SK-N-MC (cell line): ENCODE measurements around the gene STX8.
"Not testable (repeated sequence)": the region's sequence is repeated elsewhere in the genome, so short reads cannot be mapped to it uniquely, and the experiment has no call there.

Experiments used
- DNase-seq: peaks from one replicate; pipeline ENCODE4 v3.0.0-alpha.2; 2011; ENCODE audit warnings: low read depth, low spot score
- H3K27ac ChIP-seq: fragments of 200-600 bp; sonication (generic); 2 replicates; pipeline ENCODE4 v1.5.1; 2016; ENCODE audit warnings: mixed run types
- H3K36me3 ChIP-seq: fragments of 200-600 bp; sonication (generic); 2 replicates; pipeline ENCODE4 v1.6.1; 2017; ENCODE audit warnings: antibody characterized with exemption, low read length, mixed read lengths; ENCODE audit not compliant: insufficient read depth
- H3K4me3 ChIP-seq: fragments of 200-600 bp; sonication (generic); 2 replicates; pipeline ENCODE4 v1.5.1; 2016
- H3K9ac ChIP-seq: fragments of 200-600 bp; sonication (generic); 2 replicates; pipeline ENCODE4 v1.8.0; 2017; ENCODE audit warnings: mixed run types, mixed read lengths; ENCODE audit not compliant: insufficient read length
- H3K9me3 ChIP-seq: fragments of 200-600 bp; sonication (generic); 2 replicates; pipeline ENCODE4 v1.6.1; 2017; ENCODE audit warnings: low read depth, mild to moderate bottlenecking, antibody characterized with exemption, low read length, moderate library complexity, mixed read lengths
- EZH2 ChIP-seq: fragments of 200-600 bp; sonication (generic); IDR thresholded peaks from one replicate; pipeline ENCODE4 v1.6.1; 2017; ENCODE audit warnings: antibody characterized with exemption
- FOXP2 ChIP-seq: optimal IDR thresholded peaks from 2 replicates; pipeline ENCODE3; 2011; ENCODE audit warnings: mild to moderate bottlenecking, moderate library complexity; ENCODE audit not compliant: insufficient read depth; ENCODE audit errors: extremely low read length, control extremely low read depth
- POLR2AphosphoS5 ChIP-seq: IDR thresholded peaks from 2 replicates; pipeline ENCODE4 v1.6.1; 2012; ENCODE audit warnings: mild to moderate bottlenecking, low read depth, low read length, borderline replicate concordance

The STX8 gene

GRCh38 chr17:9594065-9594464 is 18.4 kb upstream of the STX8 start:
- no peak overlapping the region for H3K9ac ChIP-seq
- no peak overlapping the region for H3K4me3 ChIP-seq
- no peak for DNase-seq
- no peaks in the 10 kb centered on the region for H3K36me3 ChIP-seq
- no peaks in the 10 kb centered on the region for H3K9me3 ChIP-seq
- TF ChIP-seq POLR2AphosphoS5 (no peak), FOXP2 (no peak), EZH2 (no peak)
- H3K27ac ChIP-seq, result no peak overlapping the region

GRCh38 chr17:9587969-9588656 is 12.5 kb upstream of the STX8 start:
- no peak overlapping the region for H3K4me3 ChIP-seq
- no peaks in the 10 kb centered on the region for H3K9me3 ChIP-seq
- no peak overlapping the region for H3K27ac ChIP-seq
- TF ChIP-seq POLR2AphosphoS5, result no peak
- TF ChIP-seq FOXP2, result no peak
- no peak for TF ChIP-seq EZH2
- DNase-seq, result no peak
- no peaks in the 10 kb centered on the region for H3K36me3 ChIP-seq
- H3K9ac ChIP-seq, result no peak overlapping the region

- no peak overlapping the region for H3K9ac ChIP-seq
- TF ChIP-seq EZH2, result no peak
- no peak for TF ChIP-seq FOXP2
- TF ChIP-seq POLR2AphosphoS5, result no peak
- H3K36me3 ChIP-seq, result no peaks in the 10 kb centered on the region
- DNase-seq, result no peak
- H3K27ac ChIP-seq, result no peak overlapping the region
- H3K4me3 ChIP-seq, result no peak overlapping the region
- H3K9me3 ChIP-seq, result no peaks in the 10 kb centered on the region
These were observed 1.7 kb upstream of the STX8 start for GRCh38 chr17:9577373-9577709.

- DNase-seq, result no peak
- H3K27ac ChIP-seq, result no peak within 1 kb of the TSS
- peak within 1 kb of the TSS; percentile 91 for H3K4me3 ChIP-seq
- TF ChIP-seq EZH2 (no peak), POLR2AphosphoS5 (no peak), FOXP2 (no peak)
- no peaks in the 10 kb centered on the region for H3K36me3 ChIP-seq
- no peaks in the 10 kb centered on the region for H3K9me3 ChIP-seq
- H3K9ac ChIP-seq, result peak within 1 kb of the TSS; percentile 67
These were observed 1.1 kb upstream of the STX8 start, which contains the start of gene CFAP52 for GRCh38 chr17:9576521-9577372. Gene CFAP52 (plus strand): TSS chr17:9576642. CDS start chr17:9576696, 54 bp downstream.

DNA sequence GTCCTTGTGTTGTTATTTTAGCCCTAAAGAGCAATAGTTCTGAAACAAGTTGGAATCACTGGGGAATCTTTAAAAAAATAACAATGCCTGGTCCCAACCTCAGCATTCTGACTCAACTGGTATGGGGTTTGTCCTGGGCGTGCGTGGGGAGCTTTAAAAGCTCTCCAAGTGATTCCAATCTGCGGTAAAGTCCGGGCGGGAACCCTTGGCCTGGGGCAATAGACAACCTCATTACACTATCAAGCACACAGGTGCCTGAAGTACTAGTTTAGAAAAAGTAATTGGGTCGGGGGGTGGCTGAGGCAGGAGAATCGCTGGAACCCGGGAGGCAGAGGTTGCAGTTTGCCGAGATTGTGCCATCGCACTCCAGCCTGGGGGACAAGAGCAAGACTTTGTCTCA is 4.4 kb downstream of the STX8 start:
- no peak overlapping the region for H3K9ac ChIP-seq
- H3K27ac ChIP-seq, result no peak overlapping the region
- TF ChIP-seq FOXP2 (no peak), EZH2 (no peak), POLR2AphosphoS5 (no peak)
- no peak overlapping the region for H3K4me3 ChIP-seq
- H3K9me3 ChIP-seq, result no peaks in the 10 kb centered on the region
- peaks cover 8% of the 10 kb centered on the region for H3K36me3 ChIP-seq
- no peak for DNase-seq

DNA sequence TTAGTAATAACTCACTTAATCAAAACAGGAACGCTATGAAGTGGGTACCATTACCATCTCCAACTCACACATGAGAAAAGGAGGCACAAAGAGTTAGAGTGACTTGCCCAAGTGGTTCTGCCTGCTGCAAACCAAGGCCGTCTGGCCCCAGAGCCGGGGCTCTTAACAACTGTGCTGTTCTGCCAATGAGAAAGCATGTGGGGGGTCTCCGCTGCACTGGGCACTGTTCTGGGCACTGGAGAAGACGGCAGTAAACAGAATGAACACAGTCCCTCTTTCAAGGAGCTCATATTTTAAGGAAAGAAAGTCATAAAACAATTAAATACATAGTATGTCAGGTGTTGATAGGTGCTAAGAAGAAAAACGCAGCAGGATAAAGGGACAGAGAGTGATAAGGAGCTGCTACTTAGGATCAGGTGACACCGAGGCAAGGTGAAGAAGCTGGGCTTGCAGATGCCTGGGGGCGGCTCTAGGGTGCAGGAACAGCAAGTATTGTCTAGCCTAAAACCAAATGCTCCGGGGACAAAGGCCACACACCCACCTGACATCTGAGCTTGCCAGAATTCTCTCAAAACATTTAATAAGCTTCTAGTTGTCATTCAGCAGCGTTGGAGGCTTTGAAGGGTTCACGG is 6.5 kb downstream of the STX8 start:
- H3K4me3 ChIP-seq, result no peak overlapping the region
- TF ChIP-seq EZH2 (no peak), POLR2AphosphoS5 (no peak), FOXP2 (no peak)
- H3K9ac ChIP-seq, result no peak overlapping the region
- H3K9me3 ChIP-seq, result no peaks in the 10 kb centered on the region
- peaks cover 8% of the 10 kb centered on the region for H3K36me3 ChIP-seq
- no peak overlapping the region for H3K27ac ChIP-seq
- no peak for DNase-seq

GRCh38 chr17:9568004-9568403 is 7.6 kb downstream of the STX8 start:
- no peak for TF ChIP-seq FOXP2
- TF ChIP-seq EZH2, result no peak
- no peak for TF ChIP-seq POLR2AphosphoS5
- Histone ChIP-seq H3K9ac (no peak overlapping the region), H3K27ac (no peak overlapping the region), H3K9me3 (no peaks in the 10 kb centered on the region), H3K4me3 (no peak overlapping the region), H3K36me3 (peaks cover 8% of the 10 kb centered on the region)
- no peak for DNase-seq

- H3K9me3 ChIP-seq, H3K27ac ChIP-seq, H3K9ac ChIP-seq, H3K36me3 ChIP-seq, DNase-seq, H3K4me3 ChIP-seq: not testable (repeated sequence)
These were observed 8.9 kb downstream of the STX8 start for GRCh38 chr17:9566739-9567138.
